Panc1 (cell line): Measurements from ENCODE around the gene ZNF189. TPM values are rescaled to one million over a fixed set of nuclear protein-coding genes. Genes with fewer than 3 reads are reported as not detected.

Source experiments
- ATAC-seq: fragments of 200-7000 bp; cut with Tn5 transposase; 2 replicates; pipeline ENCODE4 v1.9.1; 2020; ENCODE audit warnings: mild to moderate bottlenecking, moderate library complexity
- BruUV-seq: library from RNA; stranded (reverse); fragments of 400-500 nt; replicated peaks from 2 replicates; lab custom pipeline; 2021; lab: Mats Ljungman, UMichigan
- CTCF ChIA-PET: fragments of 300-600 bp; sonication (Branson Sonifier 250); formaldehyde crosslinking; loops from one replicate; lab custom pipeline; 2022; ENCODE audit warnings: antibody characterized with exemption; lab: Charles Lee
- POLR2A ChIA-PET: fragments of 300-600 bp; sonication (Branson Sonifier 250); formaldehyde crosslinking; loops from one replicate; lab custom pipeline; 2022; ENCODE audit warnings: antibody characterized with exemption; lab: Charles Lee
- DNase-seq: peaks from one replicate; pipeline ENCODE4 v3.0.0-alpha.2; 2010; ENCODE audit warnings: low read depth, low spot score
- H3K27ac ChIP-seq: 2 replicates; pipeline ENCODE4 v1.5.1; 2011; ENCODE audit warnings: mild to moderate bottlenecking, low read length, inconsistent platforms
- H3K27me3 ChIP-seq: fragments of 200-500 bp; sonication (Bioruptor generic); 2 replicates; pipeline ENCODE4 v1.6.0; 2014; ENCODE audit warnings: low read length, inconsistent platforms; ENCODE audit not compliant: control insufficient read depth, insufficient read depth
- H3K36me3 ChIP-seq: fragments of 200-500 bp; sonication (Bioruptor generic); 2 replicates; pipeline ENCODE4 v1.5.1; 2014; ENCODE audit warnings: inconsistent platforms, mild to moderate bottlenecking, low read length, moderate library complexity; ENCODE audit not compliant: control insufficient read depth, insufficient read depth
- H3K4me1 ChIP-seq: 2 replicates; pipeline ENCODE4 v1.5.1; 2011; ENCODE audit warnings: inconsistent platforms, mild to moderate bottlenecking, low read length, moderate library complexity; ENCODE audit not compliant: control insufficient read depth, insufficient read depth
- H3K4me3 ChIP-seq, 2 experiments: 2 replicates each; pipeline ENCODE4 v1.5.1; 2011 to 2012; ENCODE audit warnings: low read depth in 2 of 2, low read length in 2 of 2, mild to moderate bottlenecking in 2 of 2, inconsistent platforms in 1 of 2, moderate library complexity in 1 of 2
- H3K9me3 ChIP-seq: fragments of 200-500 bp; sonication (Bioruptor generic); 2 replicates; pipeline ENCODE4 v1.5.1; 2014; ENCODE audit warnings: low read depth, mild to moderate bottlenecking, inconsistent platforms, low read length, moderate library complexity; ENCODE audit not compliant: control insufficient read depth, insufficient read depth
- POLR2AphosphoS5 ChIP-seq: IDR thresholded peaks from 2 replicates; pipeline ENCODE4 v1.6.1; 2012; ENCODE audit warnings: mild to moderate bottlenecking, low read depth, low read length, moderate library complexity
- SIN3A ChIP-seq: IDR thresholded peaks from 2 replicates; pipeline ENCODE4 v1.6.1; 2012; ENCODE audit warnings: low read depth, mild to moderate bottlenecking, low read length, moderate library complexity, borderline replicate concordance; ENCODE audit not compliant: insufficient read depth
- TCF7L2 ChIP-seq: IDR thresholded peaks from 2 replicates; pipeline ENCODE4 v1.6.1; 2011; ENCODE audit warnings: mild to moderate bottlenecking, low read depth, low read length, inconsistent platforms
- in situ Hi-C: cut with HindIII; loops from 2 replicates; pipeline ENCODE4 v1.10.0; 2016; ENCODE audit warnings: low sequenced_read_pairs, low pct_unique_long_range_greater_than_20kb
- intact Hi-C: fragments of 100-400 bp; cut with micrococcal nuclease; formaldehyde crosslinking; loops from one replicate; pipeline ENCODE4 v1.10.0; 2022; ENCODE audit not compliant: unreplicated experiment
- total RNA-seq: library from RNA; stranded (reverse); gene quantifications from one replicate; pipeline ENCODE4 v1.2.1, GENCODE V29; 2021; ENCODE audit not compliant: unreplicated experiment
- TF ChIP-seq, protein P1 (sequence below): fragments of 450-650 bp; IDR thresholded peaks from 2 replicates; pipeline ENCODE4 v1.5.1; 2017; ENCODE audit warnings: mild to moderate bottlenecking
- TF ChIP-seq, protein P2 (sequence below), 2 experiments: IDR thresholded peaks; 2 replicates each; pipeline ENCODE4 v1.6.1; 2011 to 2012; ENCODE audit warnings: low read depth in 2 of 2, control low read depth in 1 of 2, low read length in 1 of 2, mild to moderate bottlenecking in 1 of 2, moderate library complexity in 1 of 2; ENCODE audit not compliant: insufficient read depth in 1 of 2

ZNF189 gene
- total RNA-seq, 1 experiment from 2014 or later = 7.0 TPM

DNA sequence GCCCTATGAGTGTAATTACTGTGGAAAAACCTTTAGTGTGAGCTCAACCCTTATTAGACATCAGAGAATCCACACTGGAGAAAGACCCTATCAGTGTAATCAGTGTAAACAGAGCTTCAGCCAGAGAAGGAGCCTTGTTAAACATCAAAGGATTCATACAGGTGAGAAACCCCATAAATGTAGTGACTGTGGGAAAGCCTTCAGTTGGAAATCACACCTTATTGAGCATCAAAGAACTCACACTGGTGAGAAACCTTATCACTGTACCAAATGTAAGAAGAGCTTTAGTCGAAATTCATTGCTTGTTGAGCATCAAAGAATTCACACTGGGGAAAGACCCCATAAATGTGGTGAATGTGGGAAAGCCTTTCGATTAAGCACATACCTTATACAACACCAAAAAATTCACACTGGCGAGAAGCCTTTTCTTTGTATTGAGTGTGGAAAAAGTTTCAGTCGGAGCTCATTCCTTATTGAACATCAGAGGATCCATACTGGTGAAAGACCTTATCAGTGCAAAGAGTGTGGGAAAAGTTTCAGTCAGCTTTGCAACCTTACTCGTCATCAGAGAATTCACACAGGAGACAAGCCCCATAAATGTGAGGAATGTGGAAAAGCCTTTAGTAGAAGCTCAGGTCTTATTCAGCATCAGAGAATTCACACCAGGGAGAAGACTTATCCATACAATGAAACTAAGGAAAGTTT is 9.9 kb downstream of the ZNF189 start:
- intact Hi-C loops = no loop called here
- no peak overlapping the region for H3K4me3 ChIP-seq
- no TSS peak for BruUV-seq
- TF ChIP-seq TCF7L2 (no peak), SIN3A (no peak), POLR2AphosphoS5 (no peak)
- TF ChIP-seq, protein P1, sequence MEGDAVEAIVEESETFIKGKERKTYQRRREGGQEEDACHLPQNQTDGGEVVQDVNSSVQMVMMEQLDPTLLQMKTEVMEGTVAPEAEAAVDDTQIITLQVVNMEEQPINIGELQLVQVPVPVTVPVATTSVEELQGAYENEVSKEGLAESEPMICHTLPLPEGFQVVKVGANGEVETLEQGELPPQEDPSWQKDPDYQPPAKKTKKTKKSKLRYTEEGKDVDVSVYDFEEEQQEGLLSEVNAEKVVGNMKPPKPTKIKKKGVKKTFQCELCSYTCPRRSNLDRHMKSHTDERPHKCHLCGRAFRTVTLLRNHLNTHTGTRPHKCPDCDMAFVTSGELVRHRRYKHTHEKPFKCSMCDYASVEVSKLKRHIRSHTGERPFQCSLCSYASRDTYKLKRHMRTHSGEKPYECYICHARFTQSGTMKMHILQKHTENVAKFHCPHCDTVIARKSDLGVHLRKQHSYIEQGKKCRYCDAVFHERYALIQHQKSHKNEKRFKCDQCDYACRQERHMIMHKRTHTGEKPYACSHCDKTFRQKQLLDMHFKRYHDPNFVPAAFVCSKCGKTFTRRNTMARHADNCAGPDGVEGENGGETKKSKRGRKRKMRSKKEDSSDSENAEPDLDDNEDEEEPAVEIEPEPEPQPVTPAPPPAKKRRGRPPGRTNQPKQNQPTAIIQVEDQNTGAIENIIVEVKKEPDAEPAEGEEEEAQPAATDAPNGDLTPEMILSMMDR = no peak
- TF ChIP-seq, protein P2, sequence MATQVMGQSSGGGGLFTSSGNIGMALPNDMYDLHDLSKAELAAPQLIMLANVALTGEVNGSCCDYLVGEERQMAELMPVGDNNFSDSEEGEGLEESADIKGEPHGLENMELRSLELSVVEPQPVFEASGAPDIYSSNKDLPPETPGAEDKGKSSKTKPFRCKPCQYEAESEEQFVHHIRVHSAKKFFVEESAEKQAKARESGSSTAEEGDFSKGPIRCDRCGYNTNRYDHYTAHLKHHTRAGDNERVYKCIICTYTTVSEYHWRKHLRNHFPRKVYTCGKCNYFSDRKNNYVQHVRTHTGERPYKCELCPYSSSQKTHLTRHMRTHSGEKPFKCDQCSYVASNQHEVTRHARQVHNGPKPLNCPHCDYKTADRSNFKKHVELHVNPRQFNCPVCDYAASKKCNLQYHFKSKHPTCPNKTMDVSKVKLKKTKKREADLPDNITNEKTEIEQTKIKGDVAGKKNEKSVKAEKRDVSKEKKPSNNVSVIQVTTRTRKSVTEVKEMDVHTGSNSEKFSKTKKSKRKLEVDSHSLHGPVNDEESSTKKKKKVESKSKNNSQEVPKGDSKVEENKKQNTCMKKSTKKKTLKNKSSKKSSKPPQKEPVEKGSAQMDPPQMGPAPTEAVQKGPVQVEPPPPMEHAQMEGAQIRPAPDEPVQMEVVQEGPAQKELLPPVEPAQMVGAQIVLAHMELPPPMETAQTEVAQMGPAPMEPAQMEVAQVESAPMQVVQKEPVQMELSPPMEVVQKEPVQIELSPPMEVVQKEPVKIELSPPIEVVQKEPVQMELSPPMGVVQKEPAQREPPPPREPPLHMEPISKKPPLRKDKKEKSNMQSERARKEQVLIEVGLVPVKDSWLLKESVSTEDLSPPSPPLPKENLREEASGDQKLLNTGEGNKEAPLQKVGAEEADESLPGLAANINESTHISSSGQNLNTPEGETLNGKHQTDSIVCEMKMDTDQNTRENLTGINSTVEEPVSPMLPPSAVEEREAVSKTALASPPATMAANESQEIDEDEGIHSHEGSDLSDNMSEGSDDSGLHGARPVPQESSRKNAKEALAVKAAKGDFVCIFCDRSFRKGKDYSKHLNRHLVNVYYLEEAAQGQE (IDR thresholded peaks at IDR 0.05; ENCODE audit: insufficient read depth in 1 of 2, low read depth in 2 of 2, low read length in 1 of 2) = no peak
- in situ Hi-C loops = no loop called here
- POLR2A ChIA-PET = no interaction called here
- H3K36me3 ChIP-seq = peaks cover 12% of the 10 kb centered on the region
- DNase-seq (no peak), ATAC-seq (no peak)
- peaks cover 64% of the 10 kb centered on the region for H3K9me3 ChIP-seq
- no peak overlapping the region for H3K27ac ChIP-seq
- H3K27me3 ChIP-seq = no peaks in the 10 kb centered on the region
- CTCF ChIA-PET = no interaction called here
- no peaks in the 10 kb centered on the region for H3K4me1 ChIP-seq

DNA sequence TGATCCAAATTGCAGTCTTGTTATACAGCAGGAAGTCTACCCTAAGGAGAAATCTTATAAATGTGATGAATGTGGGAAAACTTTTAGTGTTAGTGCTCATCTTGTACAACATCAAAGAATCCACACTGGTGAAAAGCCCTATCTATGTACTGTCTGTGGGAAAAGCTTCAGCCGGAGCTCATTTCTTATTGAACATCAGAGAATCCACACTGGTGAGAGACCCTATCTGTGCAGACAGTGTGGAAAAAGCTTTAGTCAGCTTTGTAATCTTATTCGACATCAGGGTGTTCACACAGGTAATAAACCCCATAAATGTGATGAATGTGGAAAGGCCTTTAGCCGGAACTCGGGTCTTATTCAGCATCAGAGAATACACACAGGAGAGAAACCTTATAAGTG is 10.4 kb downstream of the ZNF189 start:
- H3K36me3 ChIP-seq = peaks cover 11% of the 10 kb centered on the region
- H3K4me3 ChIP-seq = no peak overlapping the region
- DNase-seq (no peak), ATAC-seq (no peak)
- no TSS peak for BruUV-seq
- ChIA-PET CTCF (no interaction called here), POLR2A (no interaction called here)
- in situ Hi-C loops (no loop called here), intact Hi-C loops (no loop called here)
- H3K4me1 ChIP-seq = no peaks in the 10 kb centered on the region
- H3K9me3 ChIP-seq = peaks cover 58% of the 10 kb centered on the region
- no peaks in the 10 kb centered on the region for H3K27me3 ChIP-seq
- TF ChIP-seq POLR2AphosphoS5 (no peak), TCF7L2 (no peak), SIN3A (no peak)
- TF ChIP-seq, protein P2 (IDR thresholded peaks at IDR 0.05; ENCODE audit: insufficient read depth in 1 of 2, low read depth in 2 of 2, low read length in 1 of 2) = no peak
- TF ChIP-seq, protein P1 = no peak
- no peak overlapping the region for H3K27ac ChIP-seq
